Hippocampal formation (tissue), 2 donors: Measurements from ENCODE around the gene ARMC12.
"Not testable (repeated sequence)": the region's sequence is repeated elsewhere in the genome, so short reads cannot be mapped to it uniquely, and the experiment has no call there.

ENCODE experiments used
- DNase-seq, 2 donors: peaks; one replicate each; lab custom pipeline; 2025; lab: John Stamatoyannopoulos, UW

Gene ARMC12

GRCh38 chr6:35734319-35734718, 2.5 kb upstream of the ARMC12 start:
- not testable (repeated sequence) for DNase-seq

- no peak for DNase-seq
Measured at GRCh38 chr6:35735452-35735851, 1.4 kb upstream of the ARMC12 start.

GRCh38 chr6:35736253-35736894, 458 bp upstream of the ARMC12 start:
- peak; percentile 51 to 71 for DNase-seq

GRCh38 chr6:35737413-35738211, 780 bp downstream of the ARMC12 start:
- DNase-seq, result peak in 1 of 2 donors; percentile 92

- no peak for DNase-seq
Measured at GRCh38 chr6:35739645-35740524, 3.1 kb downstream of the ARMC12 start.

- no peak for DNase-seq
Measured at GRCh38 chr6:35742842-35743241, 6.0 kb downstream of the ARMC12 start.

GRCh38 chr6:35745509-35745908, 8.7 kb downstream of the ARMC12 start:
- no peak for DNase-seq

GRCh38 chr6:35746516-35746915, 9.7 kb downstream of the ARMC12 start:
- no peak for DNase-seq

GRCh38 chr6:35747877-35748276, 11.0 kb downstream of the ARMC12 start:
- no peak for DNase-seq

GRCh38 chr6:35750557-35750956, 13.7 kb downstream of the ARMC12 start:
- no peak for DNase-seq

- no peak for DNase-seq
Measured at GRCh38 chr6:35751594-35751993, 14.8 kb downstream of the ARMC12 start.

- DNase-seq, result no peak
Measured at GRCh38 chr6:35752330-35752729, 15.5 kb downstream of the ARMC12 start.

- DNase-seq, result no peak
Measured at GRCh38 chr6:35754452-35755277, 17.8 kb downstream of the ARMC12 start.

GRCh38 chr6:35755278-35755924, 18.6 kb downstream of the ARMC12 start:
- no peak for DNase-seq

- DNase-seq, result no peak
Measured at GRCh38 chr6:35757456-35758123, 20.8 kb downstream of the ARMC12 start.

GRCh38 chr6:35759426-35759825, 22.6 kb downstream of the ARMC12 start:
- DNase-seq, result no peak

- no peak for DNase-seq
Measured at GRCh38 chr6:35765739-35766138, 28.9 kb downstream of the ARMC12 start.

GRCh38 chr6:35769211-35769610, 32.4 kb downstream of the ARMC12 start:
- no peak for DNase-seq

GRCh38 chr6:35771343-35771627, 34.5 kb downstream of the ARMC12 start:
- DNase-seq, result no peak

GRCh38 chr6:35774116-35774794, 37.4 kb downstream of the ARMC12 start:
- no peak for DNase-seq
